Liver (tissue), 9 donors: ENCODE measurements around the gene MOB4. TPM values are rescaled to one million over a fixed set of nuclear protein-coding genes. Genes with fewer than 3 reads are reported as not detected.

Experiments
- DNase-seq: peaks from one replicate; pipeline ENCODE4 v3.0.0-alpha.2; 2017; ENCODE audit warnings: low spot score
- H3K27ac ChIP-seq, 2 donors: one replicate each; pipeline ENCODE4 v1.7.0; 2013; ENCODE audit warnings: inconsistent platforms in 2 of 2, low read length in 2 of 2, control low read depth in 1 of 2, low read depth in 1 of 2, mild to moderate bottlenecking in 1 of 2
- H3K27me3 ChIP-seq, 4 donors: one replicate each; pipeline versions ENCODE4 v1.6.1 to v1.7.0; 2013; ENCODE audit warnings: low read length in 3 of 4, inconsistent platforms in 1 of 4, mild to moderate bottlenecking in 1 of 4, moderate library complexity in 1 of 4; ENCODE audit not compliant: control insufficient read depth in 4 of 4, insufficient read depth in 4 of 4
- H3K36me3 ChIP-seq, 4 donors: one replicate each; pipeline versions ENCODE4 v1.6.1 to v1.7.0; 2013; ENCODE audit warnings: low read length in 3 of 4, mild to moderate bottlenecking in 3 of 4, low read depth in 1 of 4, moderate library complexity in 1 of 4; ENCODE audit not compliant: control insufficient read depth in 4 of 4, insufficient read depth in 3 of 4
- H3K4me1 ChIP-seq, 4 donors: one replicate each; pipeline versions ENCODE4 v1.6.1 to v1.7.0; 2013; ENCODE audit warnings: low read length in 3 of 4, mild to moderate bottlenecking in 3 of 4, moderate library complexity in 1 of 4; ENCODE audit not compliant: control insufficient read depth in 4 of 4, insufficient read depth in 4 of 4
- H3K4me3 ChIP-seq, 3 donors: one replicate each; pipeline versions ENCODE4 v1.6.1 to v1.7.0; 2013; ENCODE audit warnings: low read length in 3 of 3, control low read depth in 1 of 3, low read depth in 1 of 3, mild to moderate bottlenecking in 1 of 3
- H3K9ac ChIP-seq, 2 donors: one replicate each; pipeline ENCODE4 v1.7.0; 2013; ENCODE audit warnings: low read length in 2 of 2, mild to moderate bottlenecking in 2 of 2, moderate library complexity in 2 of 2, control low read depth in 1 of 2, low read depth in 1 of 2
- H3K9me3 ChIP-seq, 4 donors: one replicate each; pipeline versions ENCODE4 v1.6.1 to v1.7.0; 2013; ENCODE audit warnings: low read length in 3 of 4; ENCODE audit not compliant: control insufficient read depth in 4 of 4
- ATF3 ChIP-seq: IDR thresholded peaks from 2 replicates; pipeline ENCODE4 v1.6.1; 2016; ENCODE audit warnings: antibody characterized with exemption
- EGR1 ChIP-seq, 2 donors: IDR thresholded peaks; 2 replicates each; pipeline ENCODE4 v1.6.1; 2016 to 2018; ENCODE audit warnings: antibody characterized with exemption in 2 of 2, low read depth in 2 of 2
- FOXA1 ChIP-seq: IDR thresholded peaks from 2 replicates; pipeline ENCODE4 v1.6.1; 2016; ENCODE audit warnings: antibody characterized with exemption
- FOXA2 ChIP-seq: IDR thresholded peaks from 2 replicates; pipeline ENCODE4 v1.6.1; 2016; ENCODE audit warnings: antibody characterized with exemption
- GABPA ChIP-seq, 2 donors: IDR thresholded peaks in 1 of 2; conservative IDR thresholded peaks in 1 of 2; 2 replicates each; pipeline ENCODE4 v1.6.1; 2016; ENCODE audit warnings: antibody characterized with exemption in 2 of 2, mild to moderate bottlenecking in 1 of 2, moderate library complexity in 1 of 2
- HNF4A ChIP-seq, 2 donors: conservative IDR thresholded peaks; 2 replicates each; pipeline ENCODE4 v1.6.1; 2016; ENCODE audit warnings: antibody characterized with exemption in 2 of 2, mild to moderate bottlenecking in 2 of 2
- HNF4G ChIP-seq: IDR thresholded peaks from 2 replicates; pipeline ENCODE4 v1.6.1; 2016; ENCODE audit warnings: antibody characterized with exemption
- JUND ChIP-seq, 2 donors: IDR thresholded peaks; 2 replicates each; pipeline ENCODE4 v1.6.1; 2016; ENCODE audit warnings: antibody characterized with exemption in 2 of 2
- MAX ChIP-seq: IDR thresholded peaks from 2 replicates; pipeline ENCODE4 v1.6.1; 2016; ENCODE audit warnings: antibody characterized with exemption
- NR2F2 ChIP-seq: IDR thresholded peaks from 2 replicates; pipeline ENCODE4 v1.6.1; 2016; ENCODE audit warnings: antibody characterized with exemption
- RAD21 ChIP-seq, 2 donors: IDR thresholded peaks; 2 replicates each; pipeline ENCODE4 v1.6.1; 2016; ENCODE audit warnings: antibody characterized with exemption in 2 of 2, mild to moderate bottlenecking in 2 of 2
- REST ChIP-seq: IDR thresholded peaks from 2 replicates; pipeline ENCODE4 v1.6.1; 2016; ENCODE audit warnings: antibody characterized with exemption, mild to moderate bottlenecking
- RXRA ChIP-seq, 2 donors: IDR thresholded peaks; 2 replicates each; pipeline ENCODE4 v1.6.1; 2017 to 2018; ENCODE audit warnings: antibody characterized with exemption in 2 of 2, mild to moderate bottlenecking in 1 of 2
- SP1 ChIP-seq: IDR thresholded peaks from 2 replicates; pipeline ENCODE4 v1.6.1; 2018; ENCODE audit warnings: antibody characterized with exemption, mild to moderate bottlenecking
- TAF1 ChIP-seq: conservative IDR thresholded peaks from 2 replicates; pipeline ENCODE4 v1.6.1; 2016; ENCODE audit warnings: antibody characterized with exemption, mild to moderate bottlenecking
- YY1 ChIP-seq: IDR thresholded peaks from 2 replicates; pipeline ENCODE4 v1.6.1; 2016; ENCODE audit warnings: antibody characterized with exemption, mild to moderate bottlenecking
- WGBS: extraction: QIAGEN DNeasy Blood & Tissue Kit; methylation state at CpG from one replicate; pipeline ENCODE4 v1.1.7; 2013; 5-methylcytosine and 5-hydroxymethylcytosine counted together
- polyA plus RNA-seq, 2 donors: library from polyadenylated mRNA; stranded (reverse) in 1 of 2; unstranded in 1 of 2; fragments of 200-250 nt in 1 of 2; fragments of >200 nt in 1 of 2; fragmentation: Nextera tagmentation in 1 of 2; extraction: Ambion mirVana in 1 of 2; gene quantifications; one replicate each; pipeline versions ENCODE4 v1.2.1 to v1.2.3, GENCODE V29; 2013 to 2015
- total RNA-seq, 2 donors: library from RNA; depleted of rRNA; stranded (reverse); fragments of >200 nt; gene quantifications; one replicate each; pipeline ENCODE4 v1.2.3, GENCODE V29; 2014
- TF ChIP-seq, protein P1 (sequence below): IDR thresholded peaks from 2 replicates; pipeline ENCODE4 v1.6.1; 2016; ENCODE audit warnings: antibody characterized with exemption
- TF ChIP-seq, protein P2 (sequence below): fragments of 150-350 bp; IDR thresholded peaks from 2 replicates; pipeline ENCODE4 v1.5.1; 2017; ENCODE audit warnings: improper control_type of control experiment, low read depth, low read length; ENCODE audit not compliant: missing input control
- donor health status: healthy.
- donor health status: healthy.
- donor health status: healthy.
- donor health status: healthy.
- donor health status: healthy.

Gene MOB4
- total and polyA plus RNA-seq, 4 donors = 7.6 to 17.5 (median 12.5) TPM

GRCh38 chr2:197597166-197597565 is 81.3 kb downstream of the MOB4 start (continued):
- TF ChIP-seq, protein P1, sequence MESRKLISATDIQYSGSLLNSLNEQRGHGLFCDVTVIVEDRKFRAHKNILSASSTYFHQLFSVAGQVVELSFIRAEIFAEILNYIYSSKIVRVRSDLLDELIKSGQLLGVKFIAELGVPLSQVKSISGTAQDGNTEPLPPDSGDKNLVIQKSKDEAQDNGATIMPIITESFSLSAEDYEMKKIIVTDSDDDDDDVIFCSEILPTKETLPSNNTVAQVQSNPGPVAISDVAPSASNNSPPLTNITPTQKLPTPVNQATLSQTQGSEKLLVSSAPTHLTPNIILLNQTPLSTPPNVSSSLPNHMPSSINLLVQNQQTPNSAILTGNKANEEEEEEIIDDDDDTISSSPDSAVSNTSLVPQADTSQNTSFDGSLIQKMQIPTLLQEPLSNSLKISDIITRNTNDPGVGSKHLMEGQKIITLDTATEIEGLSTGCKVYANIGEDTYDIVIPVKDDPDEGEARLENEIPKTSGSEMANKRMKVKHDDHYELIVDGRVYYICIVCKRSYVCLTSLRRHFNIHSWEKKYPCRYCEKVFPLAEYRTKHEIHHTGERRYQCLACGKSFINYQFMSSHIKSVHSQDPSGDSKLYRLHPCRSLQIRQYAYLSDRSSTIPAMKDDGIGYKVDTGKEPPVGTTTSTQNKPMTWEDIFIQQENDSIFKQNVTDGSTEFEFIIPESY = no peak
- TF ChIP-seq JUND (IDR thresholded peaks at IDR 0.05) (no peak), HNF4G (no peak), NR2F2 (no peak), FOXA1 (no peak), ATF3 (no peak), SP1 (no peak)

- no peaks in the 10 kb centered on the region for H3K4me1 ChIP-seq
- no peaks in the 10 kb centered on the region for H3K36me3 ChIP-seq
- H3K4me3 ChIP-seq = no peak overlapping the region
- H3K27me3 ChIP-seq = no peaks in the 10 kb centered on the region
- TF ChIP-seq RXRA (IDR thresholded peaks at IDR 0.05) (no peak), SP1 (no peak), YY1 (no peak), EGR1 (IDR thresholded peaks at IDR 0.05; ENCODE audit: low read depth in 2 of 2) (no peak), FOXA2 (no peak), TAF1 (no peak), NR2F2 (no peak), MAX (no peak), REST (no peak)
- 80% methylated on average over 5 of the region's 5 CpGs for WGBS
- H3K27ac ChIP-seq = no peak overlapping the region
- H3K9me3 ChIP-seq = no peaks in the 10 kb centered on the region
- H3K9ac ChIP-seq = no peak overlapping the region
- no peak for DNase-seq
Measured at GRCh38 chr2:197598450-197598849, 82.6 kb downstream of the MOB4 start.

GRCh38 chr2:197599285-197599965 is 83.6 kb downstream of the MOB4 start:
- WGBS = 70% methylated on average over 11 of the region's 11 CpGs
- no peak overlapping the region for H3K9ac ChIP-seq
- H3K27ac ChIP-seq = no peak overlapping the region
- no peak for DNase-seq
- H3K4me3 ChIP-seq = no peak overlapping the region
- no peaks in the 10 kb centered on the region for H3K36me3 ChIP-seq
- TF ChIP-seq FOXA2 (no peak), HNF4A (conservative IDR thresholded peaks at IDR 0.05) (no peak), EGR1 (IDR thresholded peaks at IDR 0.05; ENCODE audit: low read depth in 2 of 2) (no peak), RXRA (IDR thresholded peaks at IDR 0.05) (no peak), YY1 (no peak), GABPA (IDR thresholded peaks at IDR 0.05 in 1 of 2, conservative IDR thresholded peaks at IDR 0.05 in 1 of 2) (no peak), MAX (no peak), RAD21 (IDR thresholded peaks at IDR 0.05) (peak; percentile 36 to 69)
- TF ChIP-seq, protein P2, sequence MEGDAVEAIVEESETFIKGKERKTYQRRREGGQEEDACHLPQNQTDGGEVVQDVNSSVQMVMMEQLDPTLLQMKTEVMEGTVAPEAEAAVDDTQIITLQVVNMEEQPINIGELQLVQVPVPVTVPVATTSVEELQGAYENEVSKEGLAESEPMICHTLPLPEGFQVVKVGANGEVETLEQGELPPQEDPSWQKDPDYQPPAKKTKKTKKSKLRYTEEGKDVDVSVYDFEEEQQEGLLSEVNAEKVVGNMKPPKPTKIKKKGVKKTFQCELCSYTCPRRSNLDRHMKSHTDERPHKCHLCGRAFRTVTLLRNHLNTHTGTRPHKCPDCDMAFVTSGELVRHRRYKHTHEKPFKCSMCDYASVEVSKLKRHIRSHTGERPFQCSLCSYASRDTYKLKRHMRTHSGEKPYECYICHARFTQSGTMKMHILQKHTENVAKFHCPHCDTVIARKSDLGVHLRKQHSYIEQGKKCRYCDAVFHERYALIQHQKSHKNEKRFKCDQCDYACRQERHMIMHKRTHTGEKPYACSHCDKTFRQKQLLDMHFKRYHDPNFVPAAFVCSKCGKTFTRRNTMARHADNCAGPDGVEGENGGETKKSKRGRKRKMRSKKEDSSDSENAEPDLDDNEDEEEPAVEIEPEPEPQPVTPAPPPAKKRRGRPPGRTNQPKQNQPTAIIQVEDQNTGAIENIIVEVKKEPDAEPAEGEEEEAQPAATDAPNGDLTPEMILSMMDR = peak; percentile 30
- no peaks in the 10 kb centered on the region for H3K9me3 ChIP-seq
- no peaks in the 10 kb centered on the region for H3K4me1 ChIP-seq
- no peaks in the 10 kb centered on the region for H3K27me3 ChIP-seq
